Ramos (cell line): ENCODE measurements around the gene LASP1NB.

Experiments used
- in situ Hi-C: fragments of 300-500 bp; cut with MboI; formaldehyde crosslinking; loops from one replicate; pipeline ENCODE4 v1.14.3; 2022; ENCODE audit warnings: low sequenced_read_pairs; ENCODE audit not compliant: unreplicated experiment

Gene LASP1NB

DNA sequence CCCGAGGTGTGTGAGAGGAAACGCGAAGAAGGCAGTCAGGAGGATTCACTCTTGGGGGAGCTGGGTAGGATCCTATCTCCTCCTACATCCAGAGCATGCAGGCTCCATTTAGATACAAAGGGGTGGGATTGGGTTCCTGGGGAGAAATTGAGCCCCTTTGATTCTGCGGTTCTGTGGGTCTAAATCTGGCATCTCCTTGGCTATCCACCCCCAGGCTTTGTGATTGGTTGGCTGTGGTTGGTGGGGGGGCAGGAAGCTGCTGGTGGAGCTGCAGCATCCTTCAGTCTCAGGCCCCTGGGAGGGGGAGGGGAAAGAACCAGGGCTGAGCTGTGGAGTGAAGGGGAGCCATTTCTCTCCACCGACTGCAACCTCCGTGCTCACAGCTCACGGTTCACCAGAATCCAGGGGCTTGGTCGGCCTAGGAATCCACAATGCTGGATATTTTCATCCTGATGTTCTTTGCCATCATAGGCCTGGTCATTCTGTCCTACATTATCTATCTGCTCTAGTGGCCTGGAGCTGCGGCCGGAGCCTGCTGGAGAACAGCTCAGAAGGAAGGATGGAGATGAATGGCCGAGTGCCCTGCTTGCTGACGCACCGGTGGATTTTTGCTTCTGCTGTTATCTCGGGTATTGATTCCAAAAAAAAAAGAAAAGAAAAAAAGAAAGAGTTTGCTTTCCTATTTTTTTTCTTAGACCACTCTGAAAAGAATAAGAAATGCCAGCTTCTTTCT is at the start of gene LASP1NB:
Gene LASP1NB (plus strand): TSS at position 352 of the 733 bp plus-strand sequence.
- in situ Hi-C loops, result no loop called here

DNA sequence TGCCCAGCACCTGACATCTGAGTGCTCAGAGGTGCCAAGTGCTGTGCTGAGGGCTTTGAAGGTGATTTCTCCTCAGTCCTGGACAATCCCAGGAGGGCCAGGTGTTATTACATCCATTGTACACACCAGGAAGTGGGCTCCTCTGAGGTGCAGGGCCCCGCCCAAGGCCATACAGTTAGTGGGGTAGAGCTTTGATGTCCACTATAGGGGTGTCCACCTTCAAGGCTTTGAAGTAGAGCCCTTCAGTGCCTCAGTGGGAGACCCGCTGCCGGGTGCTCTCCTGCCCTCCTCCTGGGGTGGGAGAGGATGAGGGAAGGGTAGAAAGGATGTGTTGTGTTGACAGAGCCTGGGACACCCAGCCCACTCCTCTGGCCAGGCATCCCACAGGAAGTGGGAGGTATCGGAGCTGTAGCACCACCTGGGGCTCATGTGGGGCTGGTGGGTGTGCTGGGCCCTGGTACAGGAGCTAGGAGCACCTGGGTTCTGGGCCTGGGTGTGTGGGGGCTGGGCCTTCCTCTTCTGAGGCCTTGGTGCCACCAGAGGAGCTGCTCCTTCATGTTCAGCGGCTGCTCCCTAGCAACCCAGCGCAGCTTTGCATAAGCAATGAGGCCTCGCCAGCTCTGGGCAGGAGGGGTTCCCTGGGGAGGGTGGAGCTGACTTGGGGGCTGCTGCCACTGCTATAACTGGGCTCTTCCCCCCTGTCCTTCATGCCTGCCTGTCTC is 48.1 kb upstream of the LASP1NB start:
- in situ Hi-C loops, result no loop called here

DNA sequence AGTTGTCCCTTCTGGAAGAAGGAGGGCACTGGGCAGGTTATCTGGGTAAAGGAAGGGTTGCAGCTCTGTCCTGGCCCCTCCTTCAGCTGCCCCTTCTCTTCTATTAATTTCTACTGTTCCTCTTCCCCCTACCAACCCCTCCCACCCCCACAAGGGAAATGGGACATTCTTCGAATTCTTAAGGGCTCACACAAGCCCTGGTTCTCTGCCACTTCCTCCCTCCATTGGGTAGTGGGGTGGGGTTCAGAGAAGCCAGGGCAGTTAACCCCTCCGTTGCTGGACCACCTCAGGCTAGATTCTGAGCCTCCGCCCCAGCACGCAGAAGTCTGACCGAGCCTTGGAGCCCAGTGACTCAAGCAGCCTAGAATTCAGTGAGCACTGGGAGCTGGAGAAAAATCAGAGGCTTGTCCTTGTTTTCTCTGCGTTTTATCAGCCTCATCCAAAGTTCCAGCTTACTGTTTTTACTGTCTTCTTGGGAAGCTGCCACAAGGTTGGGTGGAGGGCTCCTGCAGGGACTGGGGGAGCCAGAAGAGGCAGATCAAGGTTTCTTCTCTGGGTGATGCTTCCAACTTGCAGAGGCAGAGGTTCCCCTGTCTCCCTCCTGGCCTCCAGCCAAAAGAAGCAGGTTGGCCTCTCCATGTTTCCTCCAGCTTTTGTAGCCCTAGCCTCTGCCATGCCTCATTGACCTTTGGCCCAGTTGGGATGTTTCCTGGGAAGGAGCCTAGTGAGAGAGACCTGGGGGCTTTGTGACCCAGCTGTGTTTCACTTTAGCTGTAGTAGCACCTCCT is 45.3 kb upstream of the LASP1NB start:
- in situ Hi-C loops, result no loop called here

DNA sequence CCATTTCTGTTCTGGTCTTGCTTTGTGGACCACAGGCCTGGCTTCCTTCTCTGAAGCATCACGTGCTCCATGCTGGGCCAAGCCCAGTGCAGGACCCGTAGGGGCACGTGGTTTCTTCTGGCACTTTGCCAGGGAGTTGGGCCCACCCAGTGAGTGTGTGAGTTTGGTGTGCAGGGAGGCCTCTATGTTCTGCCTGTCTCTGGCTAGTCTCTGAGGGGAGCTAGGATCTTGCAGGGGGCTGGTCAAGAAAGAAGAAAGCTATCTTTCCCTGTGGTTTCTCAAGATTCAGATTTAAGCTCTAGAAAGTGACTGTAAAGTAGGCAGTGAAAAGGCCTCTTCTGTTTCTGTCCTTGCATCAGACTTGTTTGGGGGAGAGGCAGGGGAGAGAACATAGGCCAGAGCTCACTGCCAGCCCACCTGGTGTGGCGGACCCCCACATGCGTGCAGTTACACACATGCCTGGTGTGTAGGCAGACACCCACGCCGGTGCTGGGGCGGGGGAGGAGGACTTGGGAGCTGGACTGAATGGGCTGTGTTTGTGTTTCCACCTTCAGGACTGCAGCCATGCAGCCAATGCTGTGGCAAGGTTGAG is 43.7 kb upstream of the LASP1NB start:
- in situ Hi-C loops, result no loop called here

DNA sequence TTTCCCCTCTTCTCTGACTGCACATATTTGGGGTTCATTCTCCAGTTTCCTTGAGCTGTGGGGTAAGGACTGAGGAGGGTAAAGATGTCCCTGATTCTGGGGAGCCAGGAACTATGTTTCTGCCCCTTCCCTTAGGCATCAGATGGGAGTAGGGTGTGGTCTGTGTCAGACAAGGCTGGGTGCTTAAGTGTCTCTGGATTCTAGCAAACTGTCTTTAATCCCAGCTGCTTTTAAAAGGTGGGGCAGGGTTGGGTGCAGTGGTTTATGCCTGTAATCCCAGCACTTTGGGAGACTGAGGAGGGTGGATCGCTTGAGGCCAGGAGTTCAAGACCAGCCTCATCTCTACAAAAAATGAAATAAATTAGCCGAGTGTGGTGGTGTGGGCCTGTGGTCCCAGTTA is 42.5 kb upstream of the LASP1NB start:
- in situ Hi-C loops, result no loop called here

DNA sequence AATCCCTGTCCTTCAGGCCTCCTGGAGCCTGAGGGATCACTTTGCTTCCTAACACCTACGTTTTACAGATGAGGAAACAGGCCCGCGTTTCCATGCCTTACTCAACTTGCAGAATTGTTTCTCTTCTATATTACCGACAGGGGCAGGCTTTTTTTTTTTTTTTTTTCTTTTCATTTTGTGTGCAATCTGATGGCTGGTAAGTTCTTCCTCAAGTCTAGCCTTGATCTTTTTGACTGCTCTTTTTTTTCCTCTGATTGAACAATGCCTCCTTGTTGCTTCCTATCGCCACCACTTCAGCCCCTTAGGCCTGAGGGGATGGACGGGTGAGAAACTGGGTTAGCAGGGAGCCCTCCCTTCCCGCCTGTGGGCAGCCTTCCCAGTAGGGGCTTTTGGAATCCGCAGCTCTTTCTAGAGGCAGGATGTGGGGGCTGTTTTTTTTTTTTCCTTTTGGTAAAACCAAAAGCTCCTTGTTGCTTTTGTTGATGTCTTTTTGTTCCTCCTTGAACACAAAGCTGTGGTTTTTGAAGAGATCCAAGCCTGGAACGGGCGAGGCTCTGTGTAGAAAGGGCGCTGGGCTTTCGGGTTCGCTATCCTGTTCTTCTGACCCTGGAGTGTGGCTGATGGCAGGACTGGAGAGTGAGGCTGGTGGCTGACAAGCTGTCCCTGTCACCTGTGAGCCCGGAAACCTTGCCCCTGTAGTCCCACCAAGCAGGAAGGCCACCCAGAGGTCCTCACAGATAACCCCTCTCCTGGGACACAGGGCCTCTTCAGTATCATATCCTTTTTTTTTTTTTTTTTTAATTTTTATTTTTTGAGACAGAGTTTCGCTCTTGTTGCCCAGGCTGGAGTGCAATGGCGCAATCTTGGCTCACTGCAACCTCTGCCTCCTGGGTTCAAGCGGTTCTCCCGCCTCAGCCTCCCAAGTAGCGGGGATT is 41.6 kb upstream of the LASP1NB start:
- in situ Hi-C loops, result no loop called here

DNA sequence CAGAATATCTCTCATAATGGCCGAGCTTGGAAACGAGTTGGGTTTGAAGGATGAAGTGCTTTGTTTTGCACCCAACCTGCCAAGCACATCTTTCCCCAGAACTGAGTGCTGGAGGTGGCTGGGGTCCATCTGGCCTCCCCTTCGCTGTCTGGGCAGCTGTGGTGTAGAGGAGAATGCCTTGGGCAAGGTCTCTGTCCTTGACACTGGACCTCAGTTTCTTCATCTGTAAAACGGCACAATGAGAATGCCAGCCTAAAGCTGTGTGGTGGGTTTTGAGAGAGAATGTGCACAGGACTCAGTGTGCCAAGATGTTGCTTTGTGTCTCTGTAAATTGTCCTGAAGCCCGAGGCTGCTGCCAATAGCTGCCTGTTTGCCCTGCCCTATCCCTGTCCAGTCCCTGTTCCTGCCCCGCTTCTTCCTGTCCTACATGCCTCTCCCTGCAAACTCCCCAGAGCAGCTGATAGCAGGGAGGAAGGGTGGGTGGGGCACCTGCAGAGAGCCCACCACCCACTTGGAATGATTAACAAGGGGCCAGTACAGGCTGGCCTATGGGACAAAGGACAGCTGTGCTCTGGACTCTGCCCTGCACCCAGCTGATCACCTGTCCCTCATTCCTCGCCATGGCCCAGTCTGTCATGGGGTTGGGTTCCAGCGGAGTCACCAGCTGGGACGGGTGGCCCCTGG is 40.2 kb upstream of the LASP1NB start:
- in situ Hi-C loops, result no loop called here

DNA sequence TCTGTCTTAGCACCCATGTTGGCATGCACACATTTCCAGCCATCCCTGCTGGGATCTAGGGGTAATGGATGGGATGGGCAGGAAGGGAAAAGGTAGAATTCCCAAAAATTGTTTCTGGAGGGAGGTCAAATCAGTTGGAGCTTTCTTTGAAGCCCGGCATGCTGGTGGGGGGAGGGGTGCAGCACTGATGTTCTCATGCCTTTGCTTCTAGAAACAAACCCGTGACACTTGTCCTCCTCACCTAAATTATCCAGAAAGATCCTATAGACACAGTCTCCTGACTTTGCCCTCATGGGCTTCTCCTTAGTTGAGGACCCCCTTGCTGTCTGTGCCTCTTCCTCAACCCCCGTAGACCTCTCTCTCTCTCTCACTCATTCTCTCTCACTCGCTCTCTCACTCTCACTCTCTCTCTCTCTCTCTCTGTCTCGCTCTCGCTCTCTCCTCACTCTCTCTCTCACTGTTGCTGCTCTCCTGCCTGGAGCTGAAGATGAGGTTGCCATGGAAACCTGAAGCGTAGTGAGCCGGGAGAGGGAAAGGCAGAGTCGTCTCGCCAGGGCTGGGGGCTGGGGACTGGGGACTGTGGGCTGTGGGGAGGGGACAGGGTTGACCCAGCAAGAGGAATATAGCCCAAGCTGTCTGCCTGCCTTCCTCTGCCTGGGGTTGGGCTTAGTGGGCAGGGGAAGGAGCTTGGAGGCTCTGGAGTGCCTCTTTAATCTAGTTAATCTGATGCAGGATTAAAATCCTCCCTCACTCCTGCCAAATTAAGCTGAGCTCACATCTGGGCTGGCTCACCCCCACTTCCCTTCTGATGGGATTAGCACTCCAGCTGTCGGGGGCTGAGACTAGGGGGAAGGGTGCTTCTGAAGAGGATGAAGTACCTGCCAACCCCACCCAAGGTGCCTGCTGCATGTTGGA is 39.4 kb upstream of the LASP1NB start:
- in situ Hi-C loops, result no loop called here

DNA sequence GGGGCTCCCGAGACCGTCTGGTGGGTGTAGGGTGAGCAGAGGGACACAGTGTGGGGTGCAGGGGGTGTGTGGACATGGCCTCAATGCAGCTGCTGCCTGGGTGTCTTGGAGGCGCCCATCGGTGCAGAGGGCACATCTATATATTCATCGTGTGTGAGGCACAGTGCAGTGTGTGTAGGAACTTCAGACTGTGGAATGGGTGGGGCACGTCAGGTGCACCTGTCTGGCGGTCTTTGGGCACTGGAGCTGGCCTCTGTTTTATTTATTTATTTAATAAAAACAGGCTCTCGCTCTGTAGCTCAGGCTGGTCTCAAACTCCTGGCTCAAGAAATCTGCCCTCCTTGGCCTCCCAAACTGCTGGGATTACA is 38.8 kb upstream of the LASP1NB start:
- in situ Hi-C loops, result no loop called here

DNA sequence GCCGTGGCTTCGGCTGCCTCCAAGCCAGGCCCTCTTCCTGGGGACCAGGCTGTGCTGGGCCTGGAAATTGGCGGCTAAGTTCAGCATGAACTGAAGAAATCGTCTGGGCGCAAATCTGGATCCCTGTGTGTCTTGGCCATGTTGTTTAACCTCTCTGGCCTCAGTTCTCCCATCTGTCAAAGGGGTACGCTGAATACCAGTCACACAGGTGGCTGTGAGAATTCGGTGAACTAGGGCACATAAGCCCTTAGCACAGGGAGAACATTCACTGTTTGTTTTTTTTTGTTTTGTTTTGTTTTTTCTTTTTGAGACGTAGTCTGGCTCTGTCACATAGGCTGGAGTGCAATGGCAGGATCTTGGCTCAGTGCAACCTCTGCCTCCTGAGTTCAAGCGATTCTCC is 36.6 kb upstream of the LASP1NB start:
- in situ Hi-C loops, result no loop called here

DNA sequence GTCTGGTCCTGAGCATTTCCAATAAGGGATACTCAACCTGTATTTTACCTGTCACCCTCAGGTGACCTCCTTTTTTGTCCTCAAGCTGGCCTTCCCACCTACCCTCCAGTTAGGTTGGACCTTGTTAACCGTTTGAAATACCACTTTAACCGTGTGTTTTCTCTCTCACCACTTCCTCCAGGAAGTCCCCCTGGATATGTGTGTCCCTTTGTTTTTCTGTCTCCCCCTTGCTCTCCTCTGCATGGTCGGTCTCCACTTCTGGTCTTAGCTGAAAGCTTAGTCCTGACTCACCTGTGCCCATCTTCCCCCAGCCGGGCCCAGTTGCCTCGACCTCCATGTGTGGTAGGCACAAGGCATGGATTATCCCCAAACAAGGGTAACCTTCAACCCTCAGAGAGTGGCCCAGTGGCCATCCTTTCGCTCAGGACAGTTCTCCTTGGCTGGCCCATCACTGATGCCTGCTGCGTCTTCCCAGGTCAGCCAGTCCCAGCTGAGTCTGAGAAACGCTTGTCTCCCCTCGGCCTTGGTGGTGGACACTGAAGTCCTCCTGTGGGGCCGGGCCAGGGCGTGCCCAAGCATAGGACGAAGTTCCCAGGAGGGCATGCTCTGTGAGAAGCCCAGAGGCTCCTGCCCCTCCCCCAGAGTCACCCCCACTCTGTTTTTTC is 35.5 kb upstream of the LASP1NB start:
- in situ Hi-C loops, result no loop called here

DNA sequence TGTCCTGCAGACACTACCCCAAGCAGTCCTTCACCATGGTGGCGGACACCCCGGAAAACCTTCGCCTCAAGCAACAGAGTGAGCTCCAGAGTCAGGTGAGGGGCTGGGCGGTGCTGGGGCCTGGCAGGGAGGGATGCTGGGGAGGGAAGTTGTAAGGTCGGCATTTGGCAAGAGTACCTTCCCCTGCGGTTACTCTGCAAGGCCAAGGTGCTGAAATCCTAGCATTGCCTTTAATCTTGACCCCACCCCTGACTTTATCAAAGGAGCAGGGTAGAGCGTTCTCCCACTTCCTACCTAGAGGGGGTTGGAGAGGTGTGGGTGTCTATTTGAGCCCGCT is 35.0 kb upstream of the LASP1NB start:
- in situ Hi-C loops, result no loop called here

DNA sequence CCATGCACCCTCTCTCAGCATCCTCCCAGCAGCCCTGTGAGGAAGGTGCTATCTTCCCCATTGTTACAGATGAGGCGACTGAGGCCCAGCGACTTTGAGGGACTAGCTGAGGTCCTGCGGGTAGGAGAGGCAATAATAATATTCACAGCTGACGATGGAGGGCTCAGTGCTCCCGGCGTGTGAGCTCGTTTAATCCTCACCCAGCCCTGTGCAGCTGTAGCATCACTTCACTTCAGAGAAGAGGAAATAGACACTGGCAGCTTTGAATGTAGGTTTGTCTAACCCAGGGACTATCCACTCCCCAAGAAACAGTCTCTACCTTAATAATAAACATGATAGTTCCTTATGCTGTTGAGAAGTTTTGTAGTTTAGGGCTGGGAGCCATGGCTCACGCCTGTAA is 34.0 kb upstream of the LASP1NB start:
- in situ Hi-C loops, result no loop called here

DNA sequence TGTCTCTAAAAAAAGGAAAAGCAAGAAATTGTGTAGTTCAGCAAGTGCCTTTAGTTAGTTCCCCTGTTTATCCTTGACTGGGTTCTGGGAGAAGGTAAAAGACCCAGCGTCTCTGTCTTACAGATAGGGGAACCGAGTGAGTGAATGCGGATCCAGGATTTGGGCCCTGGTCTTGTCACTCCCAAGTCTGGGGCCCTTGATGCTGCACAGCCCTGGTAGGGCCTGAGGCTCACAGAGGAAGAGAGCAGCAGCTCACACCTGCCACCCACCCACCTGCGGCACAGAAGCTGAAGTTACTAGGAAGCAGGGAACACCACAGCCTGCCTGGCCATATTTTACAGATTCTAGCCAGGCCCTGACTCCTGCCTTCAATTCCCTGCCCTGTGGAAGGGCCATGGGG is 33.3 kb upstream of the LASP1NB start:
- in situ Hi-C loops, result no loop called here

DNA sequence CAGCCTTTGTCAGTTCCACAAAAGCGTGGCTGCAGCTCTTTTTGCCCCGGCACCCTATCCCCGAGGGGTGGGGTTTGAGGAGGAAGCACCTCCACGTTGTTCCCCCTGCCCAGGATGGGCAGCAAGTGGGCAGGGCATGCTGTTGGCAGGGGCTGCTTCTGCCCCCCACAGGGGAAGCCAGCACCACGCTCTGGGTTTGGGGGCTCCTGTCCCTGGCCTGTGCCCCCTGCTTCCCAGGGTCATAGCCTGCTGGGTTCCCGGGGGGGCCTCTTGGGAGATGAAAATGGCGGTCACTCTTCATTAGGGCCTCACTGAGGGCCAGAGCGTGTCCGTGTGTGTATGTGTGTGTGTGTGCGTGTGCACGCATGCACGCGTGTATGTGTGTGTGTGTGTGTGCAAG is 32.8 kb upstream of the LASP1NB start:
- in situ Hi-C loops, result no loop called here

DNA sequence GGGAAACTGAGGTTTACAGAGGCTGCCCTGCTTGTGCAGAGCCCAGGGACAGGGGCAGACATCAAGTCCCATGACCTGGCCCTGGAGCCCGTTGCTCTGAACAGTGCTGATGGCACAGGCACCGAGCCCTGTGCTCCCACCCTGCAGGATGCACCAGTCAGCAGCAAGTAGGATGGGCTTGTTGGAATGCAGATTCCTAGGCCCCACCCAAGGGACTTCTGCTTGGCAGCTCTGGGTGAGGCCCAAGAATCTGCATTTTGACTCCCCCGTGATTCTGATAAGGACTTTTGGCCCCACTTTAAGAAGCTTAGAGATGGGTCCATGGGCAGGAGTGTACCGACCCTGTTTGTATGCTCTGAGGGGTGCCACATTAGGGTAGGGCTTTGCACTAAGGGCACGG is 32.3 kb upstream of the LASP1NB start:
- in situ Hi-C loops, result no loop called here

DNA sequence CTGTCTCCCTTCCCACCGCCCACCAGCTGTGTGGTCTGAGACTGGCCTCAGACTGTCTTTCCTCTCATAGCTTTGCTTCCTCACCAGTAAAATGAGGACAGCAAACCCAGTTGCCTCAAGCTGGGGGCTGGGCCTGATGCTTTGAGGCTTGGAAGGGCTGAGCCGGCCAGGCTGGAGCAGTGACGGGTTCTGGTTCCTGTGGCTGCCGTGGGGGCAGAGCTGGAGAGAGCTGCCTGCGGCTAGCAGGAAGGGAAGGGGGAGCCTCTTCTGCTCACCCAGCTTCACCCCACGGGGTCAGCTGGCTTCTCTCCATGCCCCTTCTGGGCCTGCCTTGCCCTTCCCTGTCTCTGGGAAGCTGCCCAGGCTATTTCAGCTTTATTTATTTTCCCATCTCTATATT is 31.8 kb upstream of the LASP1NB start:
- in situ Hi-C loops, result no loop called here

DNA sequence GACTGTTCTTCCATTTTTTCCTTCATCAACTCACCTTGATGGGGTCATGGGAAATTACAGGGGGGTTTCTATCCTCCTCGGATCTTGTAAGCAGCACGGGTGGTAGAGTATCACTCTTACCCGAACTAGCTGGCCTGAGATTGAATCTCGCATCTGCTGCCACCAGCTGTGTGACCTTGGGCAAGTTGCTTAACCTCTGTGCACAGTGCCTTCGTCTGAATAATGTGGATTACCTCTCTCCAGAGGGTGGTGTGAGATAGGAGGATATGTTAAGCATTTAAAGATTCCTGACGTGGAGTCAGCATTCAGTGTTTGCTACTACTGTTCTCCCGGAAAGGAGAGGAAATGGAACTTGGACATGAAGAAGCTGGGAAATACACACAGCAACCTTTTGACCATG is 31.1 kb upstream of the LASP1NB start:
- in situ Hi-C loops, result no loop called here
